ENCODE measurements around the gene PTPRJ. TPM values are rescaled to one million over a fixed set of nuclear protein-coding genes. Genes with fewer than 3 reads are reported as not detected.

PTPRJ gene
- total and polyA plus RNA-seq, 9 of the 15 experiments (the other 6 are each of a cell fraction or from before 2014, with no cell fraction given), result 0.56 to 10.7 (median 4.8) TPM

GRCh38 chr11:48125866-48126265 lies 145.5 kb downstream of the PTPRJ start:
- Histone ChIP-seq H3K79me2 (ENCODE audit: control insufficient read depth, insufficient read depth, low read length) (no peaks in the 10 kb centered on the region), H3K4me1 (replicated peaks in 1 of 2; ENCODE audit: control insufficient read depth in 2 of 2, insufficient read depth in 2 of 2, low read length in 2 of 2) (peaks cover 0 to 4% of the 10 kb centered on the region in 2 experiments; a peak in 2 of 5 replicates), H3K9ac (ENCODE audit: insufficient read depth in 1 of 2, low read depth in 2 of 2, low read length in 2 of 2) (no peak overlapping the region), H3K9me1 (ENCODE audit: control insufficient read depth, insufficient read depth, low read length) (peaks cover 2% of the 10 kb centered on the region), H2AFZ (ENCODE audit: low read depth, low read length) (no peak overlapping the region), H4K20me1 (replicated peaks; ENCODE audit: control insufficient read depth, insufficient read depth, low read length) (no peaks in the 10 kb centered on the region), H3K4me3 (no peak overlapping the region), H3K27ac (ENCODE audit: extremely low read depth, low read depth, low read length) (no peak overlapping the region), H3K4me2 (ENCODE audit: insufficient read depth, low read length) (no peak overlapping the region), H3K27me3 (ENCODE audit: control insufficient read depth in 2 of 2, insufficient read depth in 2 of 2, low read length in 2 of 2) (no peaks in the 10 kb centered on the region), H3K9me3 (replicated peaks; ENCODE audit: control insufficient read depth, insufficient read depth, low read depth, low read length) (no peaks in the 10 kb centered on the region), H3K36me3 (ENCODE audit: control insufficient read depth, insufficient read depth, low read length) (peaks cover 15% of the 10 kb centered on the region; the same call in 2 of the 3 replicates)
- no peak for ATAC-seq
- intact Hi-C loops (cut with micrococcal nuclease) (no loop called here), in situ Hi-C loops (cut with MboI) (no loop called here)
- ChIA-PET POLR2A (no interaction called here), CTCF (ENCODE audit: low intra/inter-chr PET ratio) (no interaction called here)
- no peak for FAIRE-seq
- BruUV-seq (replicated peaks), result no TSS peak
- 86% methylated on average over 6 of the region's 6 CpGs for WGBS (ENCODE audit: insufficient coverage, low coverage, missing lambda C conversion rate)
- DNase-seq (ENCODE audit: extremely low read depth in 1 of 4, low spot score in 3 of 4), result no peak
- no peak for TF ChIP-seq RCOR1 (IDR thresholded peaks at IDR 0.05; ENCODE audit: borderline replicate concordance in 1 of 2, low read depth in 2 of 2, low read length in 2 of 2)
- no peak for TF ChIP-seq BACH1 (tag; IDR thresholded peaks at IDR 0.05)
- no peak for TF ChIP-seq ZBTB9 (CRISPR knock-in tag; IDR thresholded peaks at IDR 0.05)
- TF ChIP-seq MTA2 (IDR thresholded peaks at IDR 0.05; ENCODE audit: low read depth), result no peak
- no peak for TF ChIP-seq CEBPZ (IDR thresholded peaks at IDR 0.05; ENCODE audit: borderline replicate concordance, low read depth, low read length)
- TF ChIP-seq ETS1 (conservative IDR thresholded peaks at IDR 0.05; ENCODE audit: control insufficient read depth, low read depth, low read length), result no peak
- TF ChIP-seq HMBOX1 (IDR thresholded peaks at IDR 0.05), result no peak

Measured in K562 (cell line).